Measurements from ENCODE around the gene ERBIN. TPM values are rescaled to one million over a fixed set of nuclear protein-coding genes. Genes with fewer than 3 reads are reported as not detected.
"Not testable (repeated sequence)": the region's sequence is repeated elsewhere in the genome, so short reads cannot be mapped to it uniquely, and the experiment has no call there.

The ERBIN gene
- total RNA-seq, 1 donor from 2014 or later = 12.0 TPM

GRCh38 chr5:66039701-66040100 lies 113.3 kb downstream of the ERBIN start:
- no peaks in the 10 kb centered on the region for H3K9me3 ChIP-seq
- H3K27ac ChIP-seq = no peak overlapping the region
- H3K36me3 ChIP-seq = peaks cover 16 to 26% of the 10 kb centered on the region in 2 donors
- no peaks in the 10 kb centered on the region for H3K27me3 ChIP-seq
- intact Hi-C loops (cut with DNase I) = no loop called here
- H3K4me3 ChIP-seq = no peak overlapping the region
- DNase-seq (ENCODE audit: low spot score in 2 of 2) = no peak
- no peak for TF ChIP-seq CTCF (IDR thresholded peaks at IDR 0.05)
- peaks cover 0 to 3% of the 10 kb centered on the region in 2 donors for H3K4me1 ChIP-seq

GRCh38 chr5:66041627-66042026 lies 115.3 kb downstream of the ERBIN start:
- intact Hi-C loops (cut with DNase I) = no loop called here
- Histone ChIP-seq H3K27me3 (no peaks in the 10 kb centered on the region), H3K9me3 (no peaks in the 10 kb centered on the region), H3K27ac (no peak overlapping the region), H3K36me3 (peaks cover 19 to 40% of the 10 kb centered on the region in 2 donors), H3K4me3 (no peak overlapping the region), H3K4me1 (peaks cover 0 to 3% of the 10 kb centered on the region in 2 donors)
- DNase-seq (ENCODE audit: low spot score in 2 of 2) = no peak
- no peak for TF ChIP-seq CTCF (IDR thresholded peaks at IDR 0.05)

- no peak overlapping the region for H3K27ac ChIP-seq
- peaks cover 18% of the 10 kb centered on the region in 2 donors for H3K36me3 ChIP-seq
- H3K9me3 ChIP-seq = no peaks in the 10 kb centered on the region
- no peak for DNase-seq (ENCODE audit: low spot score in 2 of 2)
- no peaks in the 10 kb centered on the region for H3K27me3 ChIP-seq
- no peak overlapping the region for H3K4me3 ChIP-seq
- no peaks in the 10 kb centered on the region for H3K4me1 ChIP-seq
- intact Hi-C loops (cut with DNase I) = no loop called here
- TF ChIP-seq CTCF (IDR thresholded peaks at IDR 0.05) = no peak
Observed at GRCh38 chr5:66057239-66057638, 130.9 kb downstream of the ERBIN start.

GRCh38 chr5:66061320-66061719 lies 134.9 kb downstream of the ERBIN start:
- H3K27me3 ChIP-seq; H3K9me3 ChIP-seq; intact Hi-C loops (cut with DNase I); H3K36me3 ChIP-seq; H3K4me3 ChIP-seq; H3K4me1 ChIP-seq; DNase-seq (ENCODE audit: low spot score in 2 of 2); H3K27ac ChIP-seq: not testable (repeated sequence)

- H3K27ac ChIP-seq; H3K4me3 ChIP-seq; H3K27me3 ChIP-seq; H3K4me1 ChIP-seq; intact Hi-C loops (cut with DNase I); H3K9me3 ChIP-seq; H3K36me3 ChIP-seq; DNase-seq (ENCODE audit: low spot score in 2 of 2): not testable (repeated sequence)
Observed at GRCh38 chr5:66063061-66063460, 136.7 kb downstream of the ERBIN start.

- Histone ChIP-seq H3K9me3 (no peaks in the 10 kb centered on the region), H3K4me3 (no peak overlapping the region), H3K36me3 (peaks cover 5 to 10% of the 10 kb centered on the region in 2 donors), H3K27me3 (no peaks in the 10 kb centered on the region), H3K27ac (no peak overlapping the region), H3K4me1 (no peaks in the 10 kb centered on the region)
- DNase-seq (ENCODE audit: low spot score in 2 of 2) = no peak
- no peak for TF ChIP-seq CTCF (IDR thresholded peaks at IDR 0.05)
- intact Hi-C loops (cut with DNase I) = no loop called here
Observed at GRCh38 chr5:66066826-66067225, 140.5 kb downstream of the ERBIN start.

- Histone ChIP-seq H3K36me3 (peaks cover 10% of the 10 kb centered on the region in 2 donors), H3K4me3 (no peak overlapping the region), H3K4me1 (no peaks in the 10 kb centered on the region), H3K9me3 (no peaks in the 10 kb centered on the region), H3K27me3 (no peaks in the 10 kb centered on the region), H3K27ac (no peak overlapping the region)
- no peak for TF ChIP-seq CTCF (IDR thresholded peaks at IDR 0.05)
- intact Hi-C loops (cut with DNase I) = no loop called here
- no peak for DNase-seq (ENCODE audit: low spot score in 2 of 2)
Observed at GRCh38 chr5:66072031-66072430, 145.7 kb downstream of the ERBIN start.

Data from ascending aorta (tissue), 2 donors.